Hippocampal formation (tissue), 2 donors: ENCODE data around the gene C5AR2.
"Not testable (repeated sequence)": the region's sequence is repeated elsewhere in the genome, so short reads cannot be mapped to it uniquely, and the experiment has no call there.

Experiments used
- DNase-seq, 2 donors: peaks; one replicate each; lab custom pipeline; 2025; lab: John Stamatoyannopoulos, UW

The C5AR2 gene

DNA sequence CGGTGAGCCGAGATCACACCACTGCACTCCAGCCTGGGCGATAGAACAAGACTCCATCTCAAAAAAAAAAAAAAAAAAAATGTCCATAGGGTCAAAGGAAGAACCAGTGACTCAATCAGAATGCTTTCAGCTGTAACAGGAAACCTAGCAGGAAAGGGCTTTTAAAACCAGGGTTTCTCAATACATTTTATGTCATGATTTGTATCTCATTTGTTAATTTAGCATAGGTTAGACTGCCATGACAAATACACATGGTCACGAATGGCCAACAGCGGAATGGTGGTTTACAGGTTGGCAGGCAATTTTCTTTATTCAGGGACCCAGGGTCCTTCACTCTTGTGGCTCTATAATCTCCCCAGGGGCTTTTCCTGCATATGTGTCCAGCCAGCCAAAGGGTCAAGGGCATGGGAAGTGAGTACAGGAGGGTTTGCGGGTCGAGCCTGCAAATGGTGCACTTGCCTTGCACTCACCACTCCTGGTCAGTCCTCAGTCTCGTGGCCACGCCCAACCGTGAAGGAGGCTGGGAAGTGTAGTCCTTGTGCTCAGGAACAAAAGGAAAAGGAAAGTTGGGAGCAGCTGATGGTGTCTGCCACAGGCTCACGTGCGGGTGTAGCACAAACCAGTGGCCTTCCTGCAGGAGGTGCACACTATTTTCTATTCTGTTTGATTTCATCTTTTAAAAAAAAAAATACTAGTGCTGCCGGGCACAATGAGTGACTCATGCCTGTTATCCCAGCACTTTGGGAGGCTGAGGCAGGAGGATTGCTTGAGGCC lies 32.0 kb downstream of the C5AR2 start:
- no peak for DNase-seq

DNA sequence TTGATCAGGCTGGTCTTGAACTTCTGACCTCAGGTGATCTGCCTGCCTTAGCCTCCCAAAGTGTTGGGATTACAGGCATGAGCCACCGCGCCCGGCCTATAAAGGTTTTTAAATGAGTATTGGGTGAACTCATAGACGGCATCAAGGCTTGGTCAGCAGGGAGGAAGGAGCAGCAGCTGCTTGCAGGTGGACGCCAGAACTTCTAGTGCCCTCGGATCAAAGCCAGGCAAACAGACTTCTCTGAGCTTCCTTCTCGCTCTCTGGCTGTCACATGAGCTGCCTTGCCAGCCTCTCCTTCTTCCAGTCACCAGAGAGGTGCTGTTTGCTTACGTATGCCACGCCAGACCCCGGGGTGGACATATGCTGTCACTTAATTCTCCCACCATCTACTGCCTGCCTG lies 33.5 kb downstream of the C5AR2 start:
- not testable (repeated sequence) for DNase-seq

DNA sequence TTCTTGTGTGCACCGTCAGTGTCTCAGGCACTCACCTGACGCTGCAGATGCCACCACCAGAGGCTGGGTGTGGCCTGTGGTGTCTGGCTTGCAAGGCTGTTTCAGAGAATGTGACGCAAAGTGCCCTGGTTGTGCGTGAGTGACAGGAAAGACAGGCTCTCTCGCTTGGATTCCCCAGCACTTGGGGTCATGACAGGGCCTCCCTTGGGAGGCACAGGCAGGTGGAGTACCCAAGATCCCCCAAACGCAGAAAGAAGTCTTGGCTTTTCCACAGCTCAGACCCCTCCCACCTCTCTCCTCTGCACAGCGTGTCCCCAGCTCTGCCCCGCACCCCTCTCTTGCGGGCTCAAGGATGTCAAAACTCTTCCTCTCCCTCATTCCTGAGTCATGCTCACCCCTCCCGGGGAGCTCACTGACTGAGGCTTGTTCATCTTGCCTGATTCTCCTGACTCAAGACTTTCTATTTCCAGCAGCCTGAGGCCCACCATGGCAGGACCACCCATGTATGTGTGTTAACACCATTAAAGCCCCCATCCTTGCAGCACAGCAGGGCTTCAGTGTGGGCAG lies 38.2 kb downstream of the C5AR2 start:
- no peak for DNase-seq

GRCh38 chr19:47371261-47371660 lies 39.3 kb downstream of the C5AR2 start:
- no peak for DNase-seq

DNA sequence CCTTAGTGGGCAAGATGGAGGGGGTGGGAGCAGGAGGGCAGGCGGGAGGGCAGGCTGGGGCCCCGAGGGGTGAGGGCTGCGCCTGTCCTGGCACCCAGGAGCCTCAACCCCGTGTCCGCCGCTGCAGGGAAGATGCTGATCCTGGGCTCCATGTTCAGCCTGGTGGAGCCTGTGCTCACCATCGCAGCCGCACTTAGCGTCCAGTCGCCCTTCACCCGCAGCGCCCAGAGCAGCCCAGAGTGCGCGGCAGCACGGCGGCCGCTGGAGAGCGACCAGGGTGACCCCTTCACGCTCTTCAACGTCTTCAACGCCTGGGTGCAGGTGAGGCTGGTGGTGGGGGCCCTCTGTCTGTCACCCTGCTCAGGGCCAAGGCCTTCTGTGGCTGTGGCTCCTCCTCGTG lies 40.6 kb downstream of the C5AR2 start:
- no peak for DNase-seq

- DNase-seq = no peak
Measured at GRCh38 chr19:47373246-47374240, 41.6 kb downstream of the C5AR2 start.

DNA sequence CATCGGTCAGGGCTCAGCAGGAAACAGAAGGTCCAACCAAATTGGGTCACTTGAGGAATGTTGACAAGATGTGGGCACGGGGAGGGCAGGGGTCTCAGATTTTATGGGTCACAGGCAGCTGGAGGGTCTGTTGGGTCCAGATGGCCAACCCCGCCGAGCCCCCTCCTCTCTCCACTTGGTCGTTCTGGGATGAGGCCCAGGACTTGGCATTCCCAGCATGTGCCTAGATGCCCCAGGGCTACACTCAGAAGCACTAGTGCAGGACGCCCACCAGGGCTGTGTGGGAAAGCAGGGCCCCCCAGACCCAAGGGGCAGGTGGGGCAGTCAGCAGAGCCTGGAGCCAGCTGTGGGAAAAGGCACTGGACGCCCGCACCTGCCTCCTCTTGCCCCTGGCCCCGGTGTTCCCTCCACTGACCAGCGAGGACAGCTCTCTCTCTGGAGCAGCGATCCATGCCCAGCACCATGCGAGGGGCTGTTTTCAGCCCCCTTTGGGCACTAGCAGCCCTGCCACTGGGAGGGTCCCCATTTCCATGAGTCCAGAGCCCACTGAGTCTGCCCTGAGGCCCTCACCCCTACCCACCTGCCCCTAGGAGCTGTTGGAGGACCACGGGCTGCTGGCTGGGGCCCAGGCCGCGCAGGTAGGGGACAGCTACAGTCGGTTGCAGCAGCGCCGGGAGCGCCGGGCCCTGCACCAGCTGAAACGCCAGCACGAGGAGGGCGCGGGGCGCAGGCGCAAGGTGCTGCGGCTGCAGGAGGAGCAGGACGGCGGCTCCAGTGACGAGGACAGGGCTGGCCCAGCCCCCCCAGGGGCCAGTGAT lies 43.1 kb downstream of the C5AR2 start:
- no peak for DNase-seq

DNA sequence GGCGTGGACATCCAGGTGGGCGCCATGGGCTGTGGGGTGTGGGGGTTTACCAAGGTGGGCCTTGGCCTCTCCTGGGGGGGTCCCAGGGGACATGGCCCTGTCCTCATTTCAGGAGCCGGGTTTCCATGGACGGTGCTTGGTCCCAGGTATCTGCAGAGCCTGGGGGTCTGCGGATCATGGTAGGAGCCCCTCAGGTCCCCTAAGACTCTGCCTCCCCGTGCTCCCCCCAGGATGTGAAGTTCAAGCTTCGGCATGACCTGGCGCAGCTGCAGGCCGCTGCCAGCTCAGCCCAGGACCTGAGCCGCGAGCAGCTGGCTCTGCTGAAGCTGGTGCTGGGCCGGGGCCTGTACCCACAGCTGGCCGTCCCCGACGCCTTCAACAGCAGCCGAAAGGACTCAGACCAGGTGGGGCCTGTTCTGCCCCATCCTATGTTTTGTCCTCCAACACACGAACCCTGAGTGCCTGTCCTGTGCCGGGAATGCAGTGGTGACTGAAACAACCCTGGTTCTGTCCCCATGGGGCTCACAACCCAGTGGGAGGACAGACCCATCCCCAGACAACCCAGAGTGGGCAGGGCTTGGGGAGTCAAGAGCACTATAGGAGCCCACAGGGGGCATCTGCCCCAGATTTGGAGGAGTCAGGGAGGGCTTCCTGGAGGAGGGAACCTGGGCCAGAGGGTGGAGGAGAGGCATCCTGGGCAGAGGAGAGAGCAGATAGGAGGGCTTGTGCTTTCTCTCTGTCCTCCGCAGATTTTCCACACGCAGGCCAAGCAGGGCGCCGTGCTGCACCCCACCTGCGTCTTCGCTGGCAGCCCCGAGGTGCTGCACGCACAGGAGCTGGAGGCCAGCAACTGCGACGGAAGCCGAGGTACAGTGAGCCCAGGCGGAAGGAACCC lies 44.0 kb downstream of the C5AR2 start:
- DNase-seq = no peak

GRCh38 chr19:47376589-47377144 lies 44.7 kb downstream of the C5AR2 start:
- no peak for DNase-seq

DNA sequence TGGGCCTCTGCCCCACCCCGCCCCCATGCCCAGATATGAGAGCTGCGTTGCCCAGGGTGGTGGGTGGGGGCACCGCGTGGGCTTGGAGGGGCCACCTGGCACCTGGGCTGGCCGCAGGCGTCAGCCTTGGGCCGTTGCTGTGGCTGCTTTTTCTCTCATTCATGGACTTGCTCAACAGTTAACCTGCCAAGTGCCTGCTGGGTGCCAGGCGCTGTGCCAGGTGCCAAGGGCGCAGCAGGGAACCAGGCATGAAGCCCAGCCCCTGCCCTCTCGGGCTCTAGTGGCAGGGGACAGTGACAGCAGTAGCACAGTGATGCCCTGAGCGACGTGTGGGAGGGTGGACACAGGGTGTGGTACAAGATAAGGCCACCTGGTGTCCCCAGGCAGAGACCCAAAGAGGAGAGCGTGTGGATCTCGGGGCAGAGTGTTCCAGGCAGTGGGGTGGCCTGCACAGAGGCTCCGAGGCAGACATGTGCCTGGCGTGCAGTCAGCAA lies 45.3 kb downstream of the C5AR2 start:
- DNase-seq = peak in 1 of 2 donors; percentile 10

DNA sequence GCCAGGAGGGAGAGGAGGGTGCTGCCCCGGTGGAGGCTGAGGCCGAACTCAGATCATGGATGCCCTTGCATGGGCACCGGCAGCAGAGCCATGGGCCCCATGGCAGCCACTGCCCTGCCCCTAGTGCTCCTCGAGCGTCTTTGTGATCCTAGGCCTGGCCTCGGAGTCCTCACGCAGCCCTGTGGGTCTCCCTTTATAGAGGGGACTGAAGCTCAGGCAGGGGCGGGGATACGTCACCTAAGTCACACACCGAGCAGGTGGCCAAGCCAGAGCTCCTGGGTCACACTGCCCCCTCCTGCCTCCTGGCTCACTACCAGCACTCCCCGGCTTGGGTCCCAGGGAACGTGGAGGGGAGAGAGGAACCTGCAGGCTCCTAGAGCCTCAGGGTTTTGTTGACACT lies 45.8 kb downstream of the C5AR2 start:
- DNase-seq = no peak

DNA sequence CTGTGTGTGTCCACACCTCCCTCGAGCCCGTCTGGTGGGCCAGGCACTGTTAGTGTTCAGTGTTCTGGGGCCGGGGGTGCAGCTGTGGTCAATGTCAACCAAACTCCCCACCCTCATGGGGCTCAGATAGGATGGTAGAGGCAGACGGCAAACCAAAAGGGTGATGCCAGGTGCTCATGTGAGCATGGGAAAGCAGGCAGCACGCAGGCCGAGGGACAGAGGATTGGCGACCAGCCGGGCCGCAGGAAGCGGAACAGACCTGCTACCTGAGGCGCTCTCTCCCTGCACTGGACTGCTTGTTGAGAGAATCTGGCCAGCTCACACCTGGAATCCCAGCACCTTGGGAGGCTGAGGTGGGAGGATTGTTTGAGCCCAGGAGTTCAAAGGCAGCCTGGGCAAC lies 46.3 kb downstream of the C5AR2 start:
- DNase-seq = no peak

DNA sequence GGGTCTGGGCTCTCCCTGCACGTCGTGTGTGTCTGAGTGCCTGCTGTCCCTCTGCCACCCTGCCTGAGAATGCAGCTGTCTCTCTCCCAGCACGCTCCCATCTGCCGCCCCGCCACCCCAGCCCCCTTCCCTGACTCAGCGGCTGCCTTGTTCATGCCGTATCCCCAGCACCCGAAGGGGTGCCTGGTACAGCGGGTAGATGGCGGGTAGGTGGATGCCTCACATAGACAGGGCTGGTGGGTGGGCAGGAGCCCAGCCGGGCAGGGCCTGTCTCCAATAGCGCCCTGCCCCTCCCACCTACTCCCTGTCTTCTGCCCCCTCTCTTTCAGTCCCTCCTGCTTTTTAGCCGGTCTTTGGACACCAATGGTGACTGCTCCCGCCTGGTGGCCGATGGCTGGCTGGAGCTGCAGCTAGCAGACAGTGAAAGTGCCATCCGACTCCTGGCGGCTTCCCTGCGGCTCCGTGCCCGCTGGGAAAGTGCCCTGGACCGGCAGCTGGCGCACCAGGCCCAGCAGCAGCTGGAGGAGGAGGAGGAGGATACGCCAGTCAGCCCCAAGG lies 47.5 kb downstream of the C5AR2 start:
- peak; percentile 56 to 78 for DNase-seq

DNA sequence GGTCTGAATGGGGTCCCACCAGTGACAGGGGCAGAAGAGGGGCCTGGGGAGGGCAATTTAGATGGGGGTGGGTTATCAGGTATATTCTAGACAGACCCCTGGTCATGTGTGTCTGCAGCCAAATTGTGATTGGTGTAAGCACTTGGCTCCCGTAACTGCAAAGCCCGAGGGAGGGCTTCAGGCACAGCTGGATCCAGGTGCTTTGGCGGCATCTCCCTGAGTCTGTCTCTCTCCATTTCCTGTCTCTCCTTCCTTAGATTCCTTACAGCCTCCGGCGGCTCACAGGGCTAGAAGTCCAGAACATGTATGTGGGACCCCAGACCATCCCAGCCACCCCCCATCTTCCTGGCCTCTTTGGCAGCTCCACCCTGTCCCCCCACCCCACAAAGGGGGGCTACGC lies 48.6 kb downstream of the C5AR2 start:
- DNase-seq = no peak

DNA sequence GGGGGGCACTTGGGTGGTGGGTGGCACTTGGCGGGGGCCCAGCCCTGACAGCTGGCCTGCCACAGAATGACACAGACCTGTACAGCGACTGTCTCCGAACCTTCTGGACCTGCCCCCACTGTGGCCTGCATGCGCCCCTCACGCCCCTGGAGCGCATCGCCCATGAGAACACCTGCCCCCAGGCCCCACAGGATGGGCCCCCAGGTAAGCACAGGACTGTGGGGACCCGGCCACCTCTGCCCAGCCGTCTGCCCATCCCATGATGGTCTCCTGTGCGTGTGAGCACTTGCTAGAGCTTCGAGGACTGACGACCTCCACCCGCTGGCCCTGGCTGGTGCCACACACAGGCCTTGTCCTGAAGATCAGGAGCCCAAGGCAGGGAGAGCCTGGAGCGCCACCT lies 49.1 kb downstream of the C5AR2 start:
- no peak for DNase-seq

DNA sequence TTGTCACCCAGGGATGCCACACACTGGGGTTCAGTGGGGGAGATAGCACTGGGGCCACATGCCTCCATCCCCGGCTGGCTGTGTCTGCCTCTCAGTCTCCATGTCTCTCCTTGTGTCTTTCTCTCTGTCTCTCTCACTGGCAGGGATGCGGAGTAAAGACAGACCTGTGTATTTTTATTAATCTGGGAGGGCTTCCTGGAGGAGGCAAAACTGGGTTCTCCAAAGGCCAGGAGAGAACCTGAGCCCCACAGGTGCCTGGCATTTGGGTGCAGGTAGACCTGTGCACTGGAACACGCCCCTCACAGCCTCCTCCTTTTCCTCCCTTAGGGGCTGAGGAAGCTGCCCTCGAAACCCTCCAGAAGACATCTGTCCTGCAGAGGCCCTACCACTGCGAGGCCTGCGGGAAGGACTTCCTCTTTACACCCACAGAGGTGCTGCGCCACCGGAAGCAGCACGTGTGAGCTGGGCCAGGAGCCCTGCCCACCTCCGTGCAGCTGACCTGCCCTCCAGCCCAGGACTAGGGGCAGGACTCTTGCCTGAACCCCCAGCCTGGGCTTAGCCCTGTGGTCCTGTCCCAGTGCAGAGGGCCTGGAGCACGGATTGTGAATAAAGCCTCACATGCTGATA lies 49.8 kb downstream of the C5AR2 start:
- DNase-seq = no peak

GRCh38 chr19:47383890-47384289 lies 51.9 kb downstream of the C5AR2 start:
- DNase-seq = not testable (repeated sequence)

DNA sequence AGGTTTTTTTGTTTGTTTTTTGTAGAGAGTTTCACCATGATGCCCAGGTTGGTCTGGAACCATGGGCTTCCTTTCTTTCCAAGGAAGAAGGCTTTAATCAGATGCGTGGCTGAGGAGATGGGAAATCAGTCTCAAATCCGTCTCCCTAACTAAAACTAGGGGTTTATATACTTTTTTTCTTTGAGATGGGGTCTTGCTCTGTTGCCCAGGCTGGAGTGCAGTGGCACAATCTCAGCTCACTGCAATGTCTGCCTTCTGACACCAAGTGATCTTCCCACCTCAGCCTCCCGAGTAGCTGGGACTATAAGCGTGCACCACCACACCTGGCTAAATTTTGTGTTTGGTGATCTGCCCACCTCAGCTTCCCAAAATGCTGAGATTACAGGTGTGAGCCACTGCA lies 52.6 kb downstream of the C5AR2 start:
- not testable (repeated sequence) for DNase-seq

DNA sequence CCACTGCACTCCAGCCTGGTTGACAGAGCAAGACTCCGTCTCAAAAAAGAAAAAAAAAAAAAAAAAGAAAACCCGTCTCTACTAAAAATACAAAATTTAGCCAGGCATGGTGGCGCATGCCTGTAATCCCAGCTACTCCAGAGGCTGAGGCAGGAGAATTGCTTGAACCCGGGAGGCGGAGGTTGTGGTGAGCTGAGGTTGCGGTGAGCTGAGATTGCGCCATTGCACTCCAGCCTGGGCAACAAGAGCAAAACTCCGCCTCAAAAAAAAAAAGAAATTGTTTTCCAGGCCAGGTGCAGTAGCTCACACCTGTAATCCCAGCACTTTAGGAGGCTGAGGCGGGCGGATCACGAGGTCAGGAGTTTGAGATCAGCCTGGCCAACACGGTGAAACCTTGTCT lies 54.6 kb downstream of the C5AR2 start:
- not testable (repeated sequence) for DNase-seq
